Activated effector memory CD4-positive, alpha-beta T cell treated with anti-CD3 and anti-CD28 coated beads, Interleukin-2, amount 50 U/mL, for 16 hours (primary cell): Measurements from ENCODE around the gene INTS15.
"Not testable (repeated sequence)": the region's sequence is repeated elsewhere in the genome, so short reads cannot be mapped to it uniquely, and the experiment has no call there.

ENCODE experiments used
- DNase-seq: peaks from one replicate; pipeline ENCODE4 v3.0.0-alpha.2; 2020

The INTS15 gene

GRCh38 chr7:6619961-6620360 is 30.1 kb downstream of the INTS15 start:
- no peak for DNase-seq

DNA sequence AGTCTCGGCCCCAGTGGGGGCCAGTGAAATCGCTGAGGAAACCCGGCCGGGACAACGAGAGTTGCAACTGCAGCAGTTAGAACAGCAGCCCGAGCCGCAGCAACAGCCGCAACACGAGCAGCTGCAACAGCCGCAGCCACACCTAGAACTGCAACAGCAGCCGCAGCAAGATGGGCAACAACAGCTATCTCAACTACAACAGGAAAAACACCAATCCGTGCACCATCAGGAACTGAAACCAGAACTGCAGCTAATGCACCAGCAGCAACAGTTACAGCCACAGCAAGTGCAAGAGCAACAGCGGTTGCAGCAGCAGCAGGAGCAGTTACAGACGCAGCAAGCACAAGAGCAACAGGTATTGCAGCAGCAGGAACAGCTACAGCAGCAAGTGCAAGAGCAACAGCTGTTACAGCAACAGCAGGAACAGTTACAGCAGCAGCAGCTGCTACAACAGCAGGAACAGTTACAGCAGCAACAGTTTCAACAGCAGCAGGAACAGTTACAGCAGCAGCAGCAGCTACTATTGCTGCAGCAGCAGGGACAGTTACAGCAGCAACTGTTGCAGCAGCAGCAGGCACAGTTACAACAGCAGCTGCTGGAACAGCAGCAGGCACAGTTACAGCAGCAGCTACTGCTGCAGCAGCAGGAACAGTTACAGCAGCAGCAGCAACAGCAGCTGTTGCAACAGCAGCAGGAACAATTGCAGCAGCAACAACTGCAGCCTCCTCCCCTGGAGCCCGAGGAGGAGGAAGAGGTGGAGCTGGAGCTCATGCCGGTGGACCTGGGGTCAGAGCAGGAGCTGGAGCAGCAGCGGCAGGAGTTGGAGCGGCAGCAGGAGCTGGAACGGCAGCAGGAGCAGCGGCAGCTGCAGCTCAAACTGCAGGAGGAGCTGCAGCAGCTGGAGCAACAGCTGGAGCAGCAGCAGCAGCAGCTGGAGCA is 31.6 kb downstream of the INTS15 start:
- no peak for DNase-seq

GRCh38 chr7:6622134-6622710 is 32.4 kb downstream of the INTS15 start:
- DNase-seq = no peak

- no peak for DNase-seq
Measured at GRCh38 chr7:6623589-6624245, 33.9 kb downstream of the INTS15 start.

- DNase-seq = no peak
Measured at GRCh38 chr7:6624246-6624611, 34.4 kb downstream of the INTS15 start.

DNA sequence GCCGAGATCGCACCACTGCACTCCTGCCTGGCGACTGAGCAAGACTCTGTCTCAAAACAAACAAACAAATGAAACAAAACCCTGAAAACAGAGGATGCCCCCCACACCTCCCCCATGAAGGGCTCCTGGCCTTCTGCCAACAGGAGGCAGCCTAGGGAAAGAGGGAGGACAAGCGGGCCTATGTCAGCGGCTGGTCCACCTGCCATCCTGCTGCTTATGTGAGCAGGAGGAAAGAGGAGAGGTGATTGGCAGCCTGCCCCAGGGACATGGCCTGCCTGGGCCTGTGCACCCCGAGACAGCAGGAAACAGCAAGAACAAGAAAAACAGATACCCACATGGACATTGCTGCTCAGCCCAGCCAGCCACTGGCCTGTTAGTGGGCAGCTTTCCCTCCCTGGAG is 38.2 kb downstream of the INTS15 start:
- no peak for DNase-seq

DNA sequence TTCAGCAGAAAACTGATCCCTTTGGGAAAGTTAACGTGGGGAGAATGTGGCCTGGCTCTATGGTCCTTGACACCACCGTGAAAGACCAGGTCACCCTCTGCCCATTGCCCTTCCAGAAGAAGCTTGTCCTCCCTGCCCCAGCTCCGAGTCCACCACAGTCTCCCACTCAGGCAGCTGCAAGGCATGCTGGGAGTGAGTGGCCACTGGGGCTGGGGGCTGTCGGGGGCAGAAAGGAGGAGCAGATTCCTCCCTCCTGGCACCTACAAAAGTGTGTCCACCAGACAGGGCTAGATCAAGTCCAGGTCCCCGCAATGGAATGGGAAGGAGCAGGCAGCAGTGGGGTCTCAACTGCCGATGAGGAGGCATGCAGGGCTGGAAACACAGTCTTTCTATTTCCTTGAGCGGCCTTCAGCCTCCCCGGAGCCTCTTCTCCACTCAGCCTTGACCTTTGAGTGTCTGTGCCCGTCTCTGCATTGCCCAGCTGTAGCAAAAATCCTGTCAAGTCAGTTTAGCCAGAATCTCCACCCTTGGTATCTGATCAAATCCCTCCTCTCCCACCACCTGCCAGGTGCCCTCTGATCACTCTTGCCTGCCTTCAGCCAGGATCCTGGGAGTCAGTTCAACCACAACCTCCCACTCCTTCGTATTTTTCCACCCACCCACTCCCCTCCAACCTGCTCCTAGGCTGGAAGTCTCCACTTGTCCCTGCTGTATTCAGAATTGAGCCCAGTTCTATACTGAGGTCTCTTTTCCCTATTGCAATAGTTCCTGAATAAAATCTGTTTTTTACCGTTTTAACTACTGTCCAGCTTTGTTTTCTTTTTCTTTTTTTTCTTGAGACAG is 40.4 kb downstream of the INTS15 start:
- no peak for DNase-seq

GRCh38 chr7:6631605-6632004 is 41.8 kb downstream of the INTS15 start:
- DNase-seq = no peak

- no peak for DNase-seq
Measured at GRCh38 chr7:6634021-6634420, 44.2 kb downstream of the INTS15 start.

DNA sequence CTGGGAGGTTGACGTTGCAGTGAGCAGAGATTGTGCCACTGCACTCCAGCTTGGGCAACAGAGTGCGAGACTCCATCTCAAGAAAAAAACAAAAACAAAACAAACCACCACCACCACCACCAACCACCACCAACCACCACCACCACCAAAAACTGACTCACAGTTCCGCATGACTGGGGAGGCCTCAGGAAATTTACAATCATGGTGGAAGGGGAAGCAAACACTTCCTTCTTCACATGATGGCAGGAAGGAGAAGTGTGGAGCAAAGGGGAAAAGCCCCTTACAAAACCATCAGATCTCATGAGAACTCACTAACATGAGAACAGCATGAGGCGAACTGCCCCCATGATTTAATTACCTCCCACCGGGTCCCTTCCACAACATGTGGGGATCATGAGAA is 45.1 kb downstream of the INTS15 start:
- DNase-seq = not testable (repeated sequence)

DNA sequence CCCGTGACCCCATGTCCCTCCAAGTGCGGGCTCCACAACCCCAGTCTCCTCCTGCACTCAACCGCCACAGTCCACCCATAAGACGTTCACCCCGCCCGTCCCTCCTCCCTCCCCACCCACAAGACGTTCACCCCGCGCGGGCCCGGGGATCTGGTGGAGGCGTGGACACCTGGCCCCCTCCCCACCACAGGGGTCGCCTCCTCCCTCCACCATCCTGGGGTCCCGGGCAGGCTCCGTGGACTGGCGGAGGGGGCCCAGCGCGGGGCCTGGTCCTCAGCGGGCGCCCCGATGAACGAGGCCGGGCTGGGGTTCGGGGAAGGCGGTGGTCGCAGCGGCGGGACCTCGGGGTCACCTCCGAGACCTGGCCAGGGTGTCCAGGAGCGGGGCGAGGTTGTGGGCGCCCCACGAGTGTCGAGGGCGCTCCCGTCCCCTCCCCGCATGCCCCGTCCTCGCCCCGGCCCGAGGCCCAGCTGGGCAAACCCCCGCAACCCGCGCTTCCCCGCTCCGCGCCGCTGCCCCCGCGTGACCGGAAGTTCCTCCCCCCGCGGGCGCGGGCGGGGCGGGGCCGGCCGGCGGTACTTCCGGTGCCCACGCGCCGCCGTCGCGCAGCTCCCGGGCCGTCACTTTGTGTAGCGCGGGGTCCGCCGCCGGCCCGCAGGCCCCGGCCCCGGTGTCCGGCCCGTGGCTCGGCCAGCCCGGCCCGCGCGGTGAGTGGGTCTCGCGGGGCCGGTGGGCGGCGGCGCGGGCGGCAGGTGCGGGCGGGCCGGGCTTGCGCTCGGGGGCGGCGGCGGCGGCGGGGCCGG is 47.1 kb downstream of the INTS15 start, which contains the start of gene ZNF316:
TSS of gene ZNF316 (plus strand) at position 578 of the 803 bp plus-strand sequence. CDS start 5,092 bp downstream, outside the sequence.
- DNase-seq = peak; percentile 88

- DNase-seq = peak; percentile 84
Measured at GRCh38 chr7:6637544-6638229, 47.9 kb downstream of the INTS15 start.

DNA sequence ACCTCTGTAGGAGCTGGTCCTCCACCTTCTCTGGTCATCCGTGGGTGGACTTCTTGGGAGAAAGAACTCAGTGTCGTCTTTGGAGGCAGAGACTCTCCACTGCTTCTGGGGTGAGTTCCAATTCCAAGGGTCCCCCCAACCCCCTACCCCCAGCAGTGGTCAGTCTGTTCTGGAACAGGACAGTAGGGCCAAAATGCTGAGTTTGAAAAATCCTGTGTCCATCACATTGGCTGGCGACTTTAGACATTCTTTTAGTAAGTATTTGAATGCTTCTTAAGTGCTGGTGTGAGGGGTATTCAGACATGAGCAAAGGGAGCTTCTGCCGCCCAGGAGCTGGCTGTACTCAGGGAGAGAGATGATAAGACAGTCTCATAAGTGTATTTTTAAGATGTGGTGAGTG is 49.2 kb downstream of the INTS15 start:
- DNase-seq = no peak

GRCh38 chr7:6639627-6640026 is 49.8 kb downstream of the INTS15 start:
- DNase-seq = no peak

GRCh38 chr7:6640246-6640721 is 50.5 kb downstream of the INTS15 start:
- no peak for DNase-seq

GRCh38 chr7:6641305-6642035 is 51.6 kb downstream of the INTS15 start:
- DNase-seq = no peak

DNA sequence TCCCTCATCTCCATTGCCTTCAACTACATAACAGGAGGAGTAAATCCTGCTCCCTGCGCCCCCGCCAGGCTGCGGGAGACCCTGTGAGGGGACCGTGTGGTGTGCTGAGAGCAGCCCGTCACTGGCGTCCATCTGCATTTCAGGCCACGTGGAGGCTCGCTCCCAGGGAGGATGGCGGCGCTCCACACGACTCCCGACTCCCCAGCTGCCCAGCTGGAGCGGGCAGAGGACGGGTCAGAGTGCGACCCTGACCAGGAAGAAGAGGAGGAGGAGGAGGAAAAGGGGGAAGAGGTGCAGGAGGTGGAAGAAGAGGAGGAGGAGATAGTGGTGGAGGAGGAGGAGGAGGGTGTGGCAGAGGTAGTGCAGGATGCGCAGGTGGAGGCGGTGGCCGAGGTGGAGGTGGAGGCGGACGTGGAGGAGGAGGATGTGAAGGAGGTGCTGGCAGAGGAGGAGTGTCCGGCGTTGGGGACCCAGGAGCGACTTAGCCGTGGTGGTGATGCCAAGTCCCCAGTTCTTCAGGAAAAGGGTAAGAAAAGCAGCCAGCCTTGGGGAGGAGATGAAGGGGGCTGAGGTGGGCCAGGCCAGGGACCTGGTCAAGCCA is 52.5 kb downstream of the INTS15 start:
- DNase-seq = no peak

- no peak for DNase-seq
Measured at GRCh38 chr7:6642861-6643640, 53.2 kb downstream of the INTS15 start.
